COR-L47 (cell line): ENCODE data around the gene CDK12.

Source experiments
- DNase-seq: peaks from one replicate; lab custom pipeline; 2025; lab: John Stamatoyannopoulos, UW

The CDK12 gene

GRCh38 chr17:39582658-39583057 lies 121.4 kb downstream of the CDK12 start:
- no peak for DNase-seq
